Adrenal gland (tissue), 5 donors: Measurements from ENCODE around the gene GRID1.

Experiments
- POLR2A ChIP-seq, 2 donors: fragments of 450-650 bp; IDR thresholded peaks; one replicate each; pipeline ENCODE4 v1.6.1; 2017; ENCODE audit warnings: antibody characterized with exemption in 2 of 2, mild to moderate bottlenecking in 2 of 2, moderate library complexity in 1 of 2
- TF ChIP-seq, protein P1 (sequence below), 6 experiments: fragments of 450-650 bp in 4 of 6; fragments of 200-600 bp in 2 of 6; sonication (generic) in 1 of 6; IDR thresholded peaks; 1 replicate in 5 of 6; 2 replicates in 1 of 6; pipeline versions ENCODE4 v1.5.1 to v1.8.0; 2016 to 2021; ENCODE audit warnings: antibody characterized with exemption in 6 of 6, mild to moderate bottlenecking in 2 of 6, moderate library complexity in 1 of 6
- donor health status: DM: no; HTN: no; CAD: no.

DNA sequence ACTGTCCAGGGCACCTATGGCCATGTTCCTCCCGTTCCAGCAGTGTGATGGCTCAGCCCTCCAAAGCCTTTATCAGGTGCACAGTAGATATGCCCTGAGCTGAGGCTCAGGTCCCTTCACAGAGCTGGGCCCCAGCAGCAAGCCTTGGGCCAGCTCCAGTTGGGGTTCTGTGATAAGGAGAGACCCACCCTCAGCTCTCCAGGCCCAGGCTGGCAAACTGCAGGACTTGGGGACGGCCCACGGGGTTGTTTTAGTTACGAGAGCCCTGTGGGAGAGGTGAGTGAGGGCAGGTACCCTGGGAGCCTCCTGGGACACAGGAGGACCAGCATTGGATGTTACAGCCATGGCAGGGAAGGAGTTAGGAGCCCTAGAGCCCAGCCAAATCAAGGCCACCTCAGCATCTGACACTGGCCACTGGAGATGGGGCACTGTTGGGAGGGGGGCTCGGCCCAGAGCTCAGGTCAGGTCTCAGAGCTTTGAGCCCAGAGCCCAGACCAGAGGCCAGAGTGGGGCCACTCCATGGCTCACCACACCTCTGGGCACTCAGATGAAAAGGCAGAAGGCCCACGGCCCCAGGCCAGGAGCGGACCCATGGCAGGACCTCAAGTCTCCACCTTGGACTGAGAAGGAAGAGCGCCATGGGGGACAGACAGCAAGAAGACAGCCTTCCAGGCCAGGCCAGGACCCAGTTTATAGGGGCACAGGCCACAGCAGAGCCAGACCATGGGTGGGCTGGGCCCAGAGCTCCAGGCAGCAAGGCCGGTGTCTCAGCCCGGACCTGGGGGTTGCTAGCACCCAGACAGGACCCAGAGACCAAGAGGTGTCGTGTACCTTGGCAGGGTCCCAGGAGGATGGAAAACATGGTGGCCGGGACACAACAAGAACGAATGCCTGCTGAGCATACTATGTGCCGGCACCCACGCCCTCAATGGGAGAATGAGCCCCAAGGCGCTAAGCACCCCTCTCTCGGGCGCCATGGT is 12.8 kb downstream of the GRID1 start:
- TF ChIP-seq, protein P1, sequence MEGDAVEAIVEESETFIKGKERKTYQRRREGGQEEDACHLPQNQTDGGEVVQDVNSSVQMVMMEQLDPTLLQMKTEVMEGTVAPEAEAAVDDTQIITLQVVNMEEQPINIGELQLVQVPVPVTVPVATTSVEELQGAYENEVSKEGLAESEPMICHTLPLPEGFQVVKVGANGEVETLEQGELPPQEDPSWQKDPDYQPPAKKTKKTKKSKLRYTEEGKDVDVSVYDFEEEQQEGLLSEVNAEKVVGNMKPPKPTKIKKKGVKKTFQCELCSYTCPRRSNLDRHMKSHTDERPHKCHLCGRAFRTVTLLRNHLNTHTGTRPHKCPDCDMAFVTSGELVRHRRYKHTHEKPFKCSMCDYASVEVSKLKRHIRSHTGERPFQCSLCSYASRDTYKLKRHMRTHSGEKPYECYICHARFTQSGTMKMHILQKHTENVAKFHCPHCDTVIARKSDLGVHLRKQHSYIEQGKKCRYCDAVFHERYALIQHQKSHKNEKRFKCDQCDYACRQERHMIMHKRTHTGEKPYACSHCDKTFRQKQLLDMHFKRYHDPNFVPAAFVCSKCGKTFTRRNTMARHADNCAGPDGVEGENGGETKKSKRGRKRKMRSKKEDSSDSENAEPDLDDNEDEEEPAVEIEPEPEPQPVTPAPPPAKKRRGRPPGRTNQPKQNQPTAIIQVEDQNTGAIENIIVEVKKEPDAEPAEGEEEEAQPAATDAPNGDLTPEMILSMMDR (IDR thresholded peaks at IDR 0.05) = no peak
- TF ChIP-seq POLR2A (IDR thresholded peaks at IDR 0.05) = no peak
